ENCODE data around the gene GATB.
A peak's percentile ranks its signal among the peaks of the same experiment; 100 is the strongest.
"Not testable (repeated sequence)": the region's sequence is repeated elsewhere in the genome, so short reads cannot be mapped to it uniquely, and the experiment has no call there.

Gene GATB

GRCh38 chr4:151772274-151772673, 11.5 kb upstream of the GATB start:
- intact Hi-C loops (cut with micrococcal nuclease), result no loop called here
- peaks cover 19% of the 10 kb centered on the region for H3K27me3 Mint-ChIP-seq
- H3K4me1 Mint-ChIP-seq (ENCODE audit: low read depth), result no peaks in the 10 kb centered on the region
- H3K36me3 Mint-ChIP-seq (ENCODE audit: low read depth), result no peaks in the 10 kb centered on the region
- no peak overlapping the region for H3K27ac Mint-ChIP-seq
- peaks cover 17% of the 10 kb centered on the region for H3K9me3 Mint-ChIP-seq
- H3K4me3 Mint-ChIP-seq, result no peak overlapping the region

GRCh38 chr4:151771664-151772063, 10.9 kb upstream of the GATB start:
- Mint-ChIP-seq H3K27me3 (peaks cover 20% of the 10 kb centered on the region), H3K4me1 (ENCODE audit: low read depth) (no peaks in the 10 kb centered on the region), H3K36me3 (ENCODE audit: low read depth) (no peaks in the 10 kb centered on the region), H3K27ac (no peak overlapping the region), H3K4me3 (no peak overlapping the region), H3K9me3 (peaks cover 17% of the 10 kb centered on the region)
- intact Hi-C loops (cut with micrococcal nuclease), result no loop called here

- intact Hi-C loops (cut with micrococcal nuclease), result no loop called here
- H3K27ac Mint-ChIP-seq, result no peak overlapping the region
- peaks cover 24% of the 10 kb centered on the region for H3K27me3 Mint-ChIP-seq
- peaks cover 12% of the 10 kb centered on the region for H3K9me3 Mint-ChIP-seq
- no peak overlapping the region for H3K4me3 Mint-ChIP-seq
- no peaks in the 10 kb centered on the region for H3K4me1 Mint-ChIP-seq (ENCODE audit: low read depth)
- H3K36me3 Mint-ChIP-seq (ENCODE audit: low read depth), result no peaks in the 10 kb centered on the region
Observed at GRCh38 chr4:151770154-151770553, 9.3 kb upstream of the GATB start.

- H3K27me3 Mint-ChIP-seq, result peaks cover 33% of the 10 kb centered on the region
- H3K27ac Mint-ChIP-seq, result no peak overlapping the region
- no peak overlapping the region for H3K4me3 Mint-ChIP-seq
- no peaks in the 10 kb centered on the region for H3K9me3 Mint-ChIP-seq
- H3K36me3 Mint-ChIP-seq (ENCODE audit: low read depth), result no peaks in the 10 kb centered on the region
- intact Hi-C loops (cut with micrococcal nuclease), result loop anchor here (10.0 kb wide), 1 partner anchor 626 kb away; no protein-coding TSS in a partner anchor
- H3K4me1 Mint-ChIP-seq (ENCODE audit: low read depth), result no peaks in the 10 kb centered on the region
Observed at GRCh38 chr4:151768835-151769234, 8.0 kb upstream of the GATB start.

- no peaks in the 10 kb centered on the region for H3K9me3 Mint-ChIP-seq
- peaks cover 42% of the 10 kb centered on the region for H3K27me3 Mint-ChIP-seq
- H3K27ac Mint-ChIP-seq, result no peak overlapping the region
- no peaks in the 10 kb centered on the region for H3K36me3 Mint-ChIP-seq (ENCODE audit: low read depth)
- H3K4me3 Mint-ChIP-seq, result no peak overlapping the region
- H3K4me1 Mint-ChIP-seq (ENCODE audit: low read depth), result no peaks in the 10 kb centered on the region
- intact Hi-C loops (cut with micrococcal nuclease), result loop anchor here (10.0 kb wide), 1 partner anchor 628 kb away; no protein-coding TSS in a partner anchor
Observed at GRCh38 chr4:151766691-151767090, 5.9 kb upstream of the GATB start.

GRCh38 chr4:151760002-151760401, 805 bp downstream of the GATB start:
- Mint-ChIP-seq H3K27ac (peak overlapping the region; percentile 97), H3K36me3 (ENCODE audit: low read depth) (peaks cover 34% of the 10 kb centered on the region), H3K27me3 (peaks cover 26% of the 10 kb centered on the region), H3K9me3 (no peaks in the 10 kb centered on the region), H3K4me3 (peak overlapping the region; percentile 100), H3K4me1 (ENCODE audit: low read depth) (no peaks in the 10 kb centered on the region)
- intact Hi-C loops (cut with micrococcal nuclease), result loop anchor here (10.0 kb wide), 1 partner anchor 635 kb away; no protein-coding TSS in a partner anchor

DNA sequence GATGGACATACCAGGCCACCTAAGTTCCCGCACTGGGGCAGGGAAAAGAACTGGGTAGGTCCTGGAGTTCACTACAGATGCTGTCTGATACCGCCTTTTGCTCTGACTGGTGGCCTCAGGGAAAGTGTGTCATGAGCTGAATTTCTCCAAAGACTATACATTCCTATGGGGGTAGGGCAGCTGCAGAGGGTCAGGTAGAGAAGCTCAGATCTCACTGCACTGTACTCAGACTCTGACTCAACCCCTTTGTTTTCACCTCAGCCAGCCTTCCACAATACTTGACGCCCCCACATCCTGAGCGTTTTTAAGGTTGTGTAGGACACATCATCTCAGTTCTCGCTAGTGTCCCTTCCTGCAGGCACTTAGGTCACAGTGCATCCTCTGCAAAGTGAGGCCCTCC, 7.8 kb downstream of the GATB start:
- Mint-ChIP-seq H3K27ac (no peak overlapping the region), H3K27me3 (no peaks in the 10 kb centered on the region), H3K9me3 (no peaks in the 10 kb centered on the region), H3K36me3 (ENCODE audit: low read depth) (peaks cover 75% of the 10 kb centered on the region), H3K4me3 (no peak overlapping the region), H3K4me1 (ENCODE audit: low read depth) (no peaks in the 10 kb centered on the region)
- intact Hi-C loops (cut with micrococcal nuclease), result loop anchor here (10.0 kb wide), 1 partner anchor 638 kb away; no protein-coding TSS in a partner anchor

DNA sequence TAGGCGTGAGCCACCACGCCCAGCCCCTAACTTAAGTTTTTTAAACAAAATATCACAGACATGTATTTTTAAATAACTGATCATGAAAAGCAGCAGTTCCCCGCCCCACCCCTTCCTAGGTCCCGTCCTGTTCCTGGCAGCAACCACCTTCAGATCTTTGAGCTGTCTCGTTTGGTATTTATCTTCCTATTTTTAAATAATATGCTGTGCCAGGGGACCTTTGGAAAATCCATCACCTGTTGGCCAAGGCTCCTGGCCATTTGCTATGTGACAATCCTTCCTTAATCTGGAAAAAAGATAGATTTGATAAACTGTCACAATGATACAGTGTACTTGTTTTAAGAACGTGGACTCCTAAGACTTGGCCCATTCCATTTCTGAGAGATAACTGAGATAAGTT, 10.7 kb downstream of the GATB start:
- Mint-ChIP-seq H3K27ac (no peak overlapping the region), H3K4me1 (ENCODE audit: low read depth) (no peaks in the 10 kb centered on the region), H3K9me3 (no peaks in the 10 kb centered on the region)

DNA sequence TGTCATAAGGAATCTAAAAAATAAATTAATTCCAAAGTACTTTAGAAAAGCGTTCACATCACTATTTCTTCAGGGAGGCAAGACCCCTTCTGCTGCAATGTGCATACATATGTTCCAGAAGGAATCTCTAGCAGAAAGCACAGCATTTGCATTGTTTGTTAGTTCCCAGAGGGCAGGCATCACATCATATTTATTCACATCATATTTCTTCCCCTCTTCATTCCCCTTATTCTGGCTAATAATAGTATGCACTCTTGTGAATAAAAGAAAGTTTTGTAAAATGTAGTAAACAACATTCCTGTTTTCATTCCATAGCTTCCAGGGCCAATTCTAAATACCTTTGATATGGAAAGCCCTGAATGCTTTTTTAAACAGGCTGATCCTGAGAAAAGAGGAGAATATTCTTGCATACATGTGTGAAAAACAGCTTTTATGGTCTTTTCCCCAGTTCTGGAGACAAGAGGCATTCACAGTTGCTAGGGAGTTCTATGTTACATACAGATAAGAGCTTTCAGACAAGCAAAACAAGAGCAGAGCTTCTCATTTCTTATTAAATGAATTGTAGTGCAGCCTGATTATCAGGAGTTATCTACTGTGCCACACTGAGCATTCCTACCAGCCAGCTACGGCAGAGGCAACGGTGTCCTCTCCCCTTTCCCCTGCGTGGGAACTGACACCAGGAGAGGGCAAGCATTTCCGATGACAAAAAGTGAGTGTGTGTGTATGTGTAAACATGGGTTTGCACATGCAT, 15.2 kb downstream of the GATB start:
- H3K4me3 Mint-ChIP-seq, result no peak overlapping the region
- no peak overlapping the region for H3K27ac Mint-ChIP-seq
- no peaks in the 10 kb centered on the region for H3K4me1 Mint-ChIP-seq (ENCODE audit: low read depth)
- H3K36me3 Mint-ChIP-seq (ENCODE audit: low read depth), result peaks cover 39% of the 10 kb centered on the region
- H3K9me3 Mint-ChIP-seq, result no peaks in the 10 kb centered on the region
- H3K27me3 Mint-ChIP-seq, result no peaks in the 10 kb centered on the region
- intact Hi-C loops (cut with micrococcal nuclease), result no loop called here

More for the DNA sequence above, 10.7 kb downstream of the GATB start:
- peaks cover 66% of the 10 kb centered on the region for H3K36me3 Mint-ChIP-seq (ENCODE audit: low read depth)
- H3K27me3 Mint-ChIP-seq, result no peaks in the 10 kb centered on the region
- no peak overlapping the region for H3K4me3 Mint-ChIP-seq
- intact Hi-C loops (cut with micrococcal nuclease), result loop anchor here (10.0 kb wide), 1 partner anchor 635 kb away; no protein-coding TSS in a partner anchor

- no peak overlapping the region for H3K27ac Mint-ChIP-seq
- no peaks in the 10 kb centered on the region for H3K9me3 Mint-ChIP-seq
- no peak overlapping the region for H3K4me3 Mint-ChIP-seq
- peaks cover 29% of the 10 kb centered on the region for H3K36me3 Mint-ChIP-seq (ENCODE audit: low read depth)
- no peaks in the 10 kb centered on the region for H3K27me3 Mint-ChIP-seq
- intact Hi-C loops (cut with micrococcal nuclease), result no loop called here
- H3K4me1 Mint-ChIP-seq (ENCODE audit: low read depth), result no peaks in the 10 kb centered on the region
Observed at GRCh38 chr4:151744614-151745013, 16.2 kb downstream of the GATB start.

- Mint-ChIP-seq H3K27ac (no peak overlapping the region), H3K36me3 (ENCODE audit: low read depth) (peaks cover 33% of the 10 kb centered on the region), H3K4me1 (ENCODE audit: low read depth) (no peaks in the 10 kb centered on the region), H3K4me3 (no peak overlapping the region), H3K9me3 (peaks cover 5% of the 10 kb centered on the region), H3K27me3 (no peaks in the 10 kb centered on the region)
- intact Hi-C loops (cut with micrococcal nuclease), result no loop called here
Observed at GRCh38 chr4:151743894-151744293, 16.9 kb downstream of the GATB start.

DNA sequence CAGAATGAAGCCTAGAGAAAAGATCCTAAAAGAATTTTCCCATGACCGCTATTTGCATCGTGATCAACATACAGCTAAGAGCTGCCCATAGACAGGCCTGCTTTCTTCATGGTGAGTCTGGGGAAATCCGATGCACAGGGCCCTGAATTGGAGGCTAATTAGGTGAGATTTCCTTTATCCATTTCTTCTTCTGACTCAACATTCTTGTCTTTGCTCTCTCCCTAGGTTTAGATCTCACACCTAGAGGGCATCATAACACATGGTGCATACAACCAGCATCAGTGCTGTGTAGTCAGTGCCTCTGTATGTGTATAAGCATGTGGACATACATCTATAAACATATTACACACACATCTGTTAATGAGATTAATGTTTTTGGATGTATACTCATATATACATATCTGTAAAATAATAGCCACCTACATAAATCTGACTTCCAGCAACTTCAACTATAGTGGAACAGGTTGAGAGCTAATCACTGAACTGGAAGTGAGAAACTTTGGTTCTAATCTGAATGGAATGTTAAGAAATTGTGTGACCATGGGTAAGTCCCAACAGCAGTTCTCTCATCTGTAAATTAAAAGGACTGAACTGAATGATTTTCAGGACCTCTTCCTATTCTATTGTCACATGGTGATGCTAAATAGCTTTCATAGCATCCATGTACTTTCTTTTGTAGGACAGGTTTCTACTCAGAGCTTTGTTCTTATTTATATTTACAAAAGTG, 17.5 kb downstream of the GATB start:
- Mint-ChIP-seq H3K4me3 (no peak overlapping the region), H3K27ac (no peak overlapping the region), H3K36me3 (ENCODE audit: low read depth) (peaks cover 39% of the 10 kb centered on the region), H3K27me3 (no peaks in the 10 kb centered on the region), H3K4me1 (ENCODE audit: low read depth) (no peaks in the 10 kb centered on the region), H3K9me3 (peaks cover 11% of the 10 kb centered on the region)
- intact Hi-C loops (cut with micrococcal nuclease), result no loop called here

DNA sequence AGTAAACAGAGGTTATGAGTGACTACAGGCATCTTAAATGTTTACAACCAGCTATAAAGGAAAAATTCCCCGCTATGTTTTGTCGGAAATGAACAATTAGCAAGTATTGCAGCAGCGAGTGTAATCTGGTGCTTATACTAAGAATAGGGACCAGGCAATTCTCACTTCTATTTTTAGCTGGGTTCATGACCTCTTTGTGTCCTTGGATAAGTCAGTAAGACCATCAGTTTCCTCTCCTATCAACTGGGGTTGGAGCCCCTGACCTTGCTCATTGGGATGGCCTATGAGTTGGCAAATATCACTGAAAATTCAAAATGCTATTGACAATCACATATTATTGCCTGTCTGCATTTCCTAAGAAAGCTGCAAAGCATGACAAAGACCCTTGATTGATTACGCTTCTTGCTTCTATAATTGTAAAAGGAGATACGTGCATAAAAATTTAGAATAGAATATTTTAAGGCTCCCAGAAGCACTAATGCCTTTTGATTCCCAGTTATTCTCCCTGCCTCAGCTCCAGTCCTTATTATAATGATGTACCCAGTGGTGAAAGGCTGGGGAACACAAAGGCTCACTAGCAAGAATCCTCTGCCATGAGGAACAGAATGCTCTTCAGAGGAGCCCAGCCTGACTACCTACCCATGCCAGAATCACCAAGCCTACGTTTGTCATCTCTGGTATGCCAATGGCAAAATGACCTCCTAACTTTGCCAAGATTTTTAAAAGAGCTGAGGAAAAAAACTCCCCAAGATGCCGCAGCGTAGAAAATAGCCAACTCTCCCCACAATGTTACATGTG, 21.9 kb downstream of the GATB start:
- no peak overlapping the region for H3K4me3 Mint-ChIP-seq

DNA sequence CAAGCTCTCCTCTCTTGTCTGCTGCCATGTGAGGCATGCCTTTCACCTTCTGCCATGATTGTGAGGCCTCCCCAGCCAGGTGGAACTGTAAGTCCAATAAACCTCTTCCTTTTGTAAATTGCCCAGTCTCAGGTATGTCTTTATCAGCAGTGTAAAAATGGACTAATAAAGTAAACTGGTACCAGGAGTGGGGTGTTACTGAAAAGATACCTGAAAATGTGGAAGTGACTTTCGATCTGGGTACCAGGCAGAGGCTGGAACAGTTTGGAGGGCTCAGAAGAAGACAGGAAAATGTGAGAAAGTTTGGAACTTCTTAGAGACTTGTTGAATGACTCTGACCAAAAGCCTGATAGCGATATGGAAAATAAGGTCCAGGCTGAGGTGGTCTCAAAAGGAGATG, 24.0 kb downstream of the GATB start:
- Mint-ChIP-seq H3K9me3 (peaks cover 41% of the 10 kb centered on the region), H3K36me3 (ENCODE audit: low read depth) (peaks cover 71% of the 10 kb centered on the region)
- intact Hi-C loops (cut with micrococcal nuclease); H3K4me1 Mint-ChIP-seq (ENCODE audit: low read depth); H3K27ac Mint-ChIP-seq; H3K27me3 Mint-ChIP-seq; H3K4me3 Mint-ChIP-seq: not testable (repeated sequence)

More for the DNA sequence above, 21.9 kb downstream of the GATB start:
- H3K4me1 Mint-ChIP-seq (ENCODE audit: low read depth), result no peaks in the 10 kb centered on the region
- H3K27me3 Mint-ChIP-seq, result no peaks in the 10 kb centered on the region
- peaks cover 41% of the 10 kb centered on the region for H3K9me3 Mint-ChIP-seq
- intact Hi-C loops (cut with micrococcal nuclease), result no loop called here
- H3K27ac Mint-ChIP-seq, result no peak overlapping the region
- peaks cover 64% of the 10 kb centered on the region for H3K36me3 Mint-ChIP-seq (ENCODE audit: low read depth)

Data from dendritic cell treated with granulocyte-macrophage colony-stimulating factor and Interleukin-4, amounts not matched to agents 40 ng/mL and 50 ng/mL, for 4 days (primary cell).